H9 (cell line): ENCODE data around the gene GET3. TPM values are rescaled to one million over a fixed set of nuclear protein-coding genes. Genes with fewer than 3 reads are reported as not detected.
A peak's percentile ranks its signal among the peaks of the same experiment; 100 is the strongest.

Experiments
- DNase-seq: peaks from one replicate; pipeline ENCODE4 v3.0.0-alpha.2; 2017
- H2AFZ ChIP-seq: one replicate; pipeline ENCODE4 v1.6.1; 2013; ENCODE audit warnings: mild to moderate bottlenecking, low read length, control low read depth, moderate library complexity
- H2AK5ac ChIP-seq: 2 replicates; pipeline ENCODE4 v1.6.1; 2013; ENCODE audit warnings: low read length, control low read depth, mixed read lengths; ENCODE audit not compliant: insufficient read length
- H2BK120ac ChIP-seq: one replicate; pipeline ENCODE4 v1.6.1; 2013; ENCODE audit warnings: low read depth, mild to moderate bottlenecking, low read length, control low read depth, inconsistent platforms; ENCODE audit not compliant: poor library complexity, severe bottlenecking
- H2BK12ac ChIP-seq: 2 replicates; pipeline ENCODE4 v1.6.1; 2013; ENCODE audit warnings: low read length, control low read depth, mixed read lengths, low read depth; ENCODE audit not compliant: insufficient read length
- H2BK15ac ChIP-seq: 2 replicates; pipeline ENCODE4 v1.6.1; 2013; ENCODE audit warnings: low read depth, low read length, control low read depth
- H2BK20ac ChIP-seq: one replicate; pipeline ENCODE4 v1.6.1; 2013; ENCODE audit warnings: low read depth, mild to moderate bottlenecking, low read length, control low read depth, inconsistent platforms; ENCODE audit not compliant: poor library complexity, severe bottlenecking
- H2BK5ac ChIP-seq: 2 replicates; pipeline ENCODE4 v1.6.1; 2013; ENCODE audit warnings: low read length, control low read depth, mixed read lengths; ENCODE audit not compliant: insufficient read length
- H3K14ac ChIP-seq: 2 replicates; pipeline ENCODE4 v1.6.1; 2013; ENCODE audit warnings: low read length, control low read depth; ENCODE audit not compliant: insufficient read depth
- H3K18ac ChIP-seq: 2 replicates; pipeline ENCODE4 v1.6.1; 2013; ENCODE audit warnings: low read depth, mild to moderate bottlenecking, mixed read lengths, low read length, control low read depth; ENCODE audit not compliant: insufficient read length
- H3K23ac ChIP-seq: 2 replicates; pipeline ENCODE4 v1.6.1; 2013; ENCODE audit warnings: low read length, control low read depth, mixed read lengths, low read depth; ENCODE audit not compliant: insufficient read length
- H3K23me2 ChIP-seq: 2 replicates; pipeline ENCODE4 v1.6.1; 2013; ENCODE audit warnings: low read depth, mild to moderate bottlenecking, mixed read lengths, low read length, control low read depth; ENCODE audit not compliant: insufficient read length, poor library complexity, severe bottlenecking
- H3K27ac ChIP-seq: 2 replicates; pipeline ENCODE4 v1.5.1; 2013; ENCODE audit warnings: low read length, control low read depth, mixed read lengths, low read depth; ENCODE audit not compliant: insufficient read length
- H3K27me3 ChIP-seq: 2 replicates; pipeline ENCODE4 v1.6.1; 2013; ENCODE audit warnings: low read length, control low read depth, inconsistent platforms; ENCODE audit not compliant: insufficient read depth
- H3K4ac ChIP-seq: 2 replicates; pipeline ENCODE4 v1.6.1; 2013; ENCODE audit warnings: low read depth, mild to moderate bottlenecking, control low read depth, inconsistent platforms, low read length, moderate library complexity
- H3K4me1 ChIP-seq: 2 replicates; pipeline ENCODE4 v1.6.1; 2013; ENCODE audit warnings: low read length, control low read depth, inconsistent platforms; ENCODE audit not compliant: insufficient read depth
- H3K4me2 ChIP-seq: 2 replicates; pipeline ENCODE4 v1.6.1; 2013; ENCODE audit warnings: low read length, control low read depth, mixed read lengths; ENCODE audit not compliant: insufficient read length, insufficient read depth
- H3K56ac ChIP-seq: 2 replicates; pipeline ENCODE4 v1.6.1; 2013; ENCODE audit warnings: low read depth, mild to moderate bottlenecking, mixed read lengths, low read length, control low read depth; ENCODE audit not compliant: insufficient read length
- H3K79me1 ChIP-seq: 2 replicates; pipeline ENCODE4 v1.6.1; 2013; ENCODE audit warnings: low read depth, mild to moderate bottlenecking, moderate library complexity, low read length, control low read depth, inconsistent platforms; ENCODE audit not compliant: insufficient read depth, poor library complexity, severe bottlenecking
- H3K79me2 ChIP-seq: 2 replicates; pipeline ENCODE4 v1.6.1; 2013; ENCODE audit warnings: low read length, control low read depth, inconsistent platforms; ENCODE audit not compliant: insufficient read depth
- H3K9ac ChIP-seq: 2 replicates; pipeline ENCODE4 v1.6.1; 2013; ENCODE audit warnings: low read length, control low read depth, mixed read lengths; ENCODE audit not compliant: insufficient read length; ENCODE audit errors: extremely low read depth
- H3K9me3 ChIP-seq: one replicate; pipeline ENCODE4 v1.6.1; 2013; ENCODE audit warnings: low read depth, low read length, inconsistent platforms; ENCODE audit not compliant: control insufficient read depth
- H3T11ph ChIP-seq: one replicate; pipeline ENCODE4 v1.6.1; 2013; ENCODE audit warnings: mild to moderate bottlenecking, low read length, control low read depth, inconsistent platforms
- H4K20me1 ChIP-seq: one replicate; pipeline ENCODE4 v1.6.1; 2013; ENCODE audit not compliant: control insufficient read depth, insufficient read length, insufficient read depth
- H4K5ac ChIP-seq: 2 replicates; pipeline ENCODE4 v1.6.1; 2013; ENCODE audit warnings: low read depth, mild to moderate bottlenecking, mixed read lengths, low read length, control low read depth; ENCODE audit not compliant: insufficient read length
- H4K8ac ChIP-seq: replicated peaks from 2 replicates; pipeline ENCODE4 v1.6.1; 2013; ENCODE audit warnings: low read length, control low read depth, mixed read lengths, low read depth; ENCODE audit not compliant: insufficient read length
- H4K91ac ChIP-seq: 2 replicates; pipeline ENCODE4 v1.6.1; 2013; ENCODE audit warnings: low read depth, mild to moderate bottlenecking, moderate library complexity, mixed read lengths, low read length, control low read depth; ENCODE audit not compliant: insufficient read length
- H3K27ac Mint-ChIP-seq, 3 experiments: 2 replicates in 2 of 3; 3 replicates in 1 of 3; pipeline ENCODE4 v1.8.0; 2020 to 2021; ENCODE audit warnings: mixed read lengths in 3 of 3, mild to moderate bottlenecking in 1 of 3, moderate library complexity in 1 of 3
- H3K27me3 Mint-ChIP-seq: 2 replicates; pipeline ENCODE4 v1.8.0; 2021; ENCODE audit warnings: low read depth, mild to moderate bottlenecking, moderate library complexity, mixed read lengths
- H3K36me3 Mint-ChIP-seq, 3 experiments: 2 replicates in 2 of 3; 3 replicates in 1 of 3; pipeline ENCODE4 v1.8.0; 2020 to 2021; ENCODE audit warnings: low read depth in 3 of 3, mixed read lengths in 3 of 3; ENCODE audit not compliant: insufficient read depth in 1 of 3
- H3K4me1 Mint-ChIP-seq, 2 experiments: 2 replicates each; pipeline ENCODE4 v1.8.0; 2020; ENCODE audit warnings: mixed read lengths in 2 of 2
- H3K4me3 Mint-ChIP-seq, 2 experiments: 2 replicates in 1 of 2; 3 replicates in 1 of 2; pipeline ENCODE4 v1.8.0; 2020 to 2021; ENCODE audit warnings: mild to moderate bottlenecking in 2 of 2, mixed read lengths in 2 of 2, moderate library complexity in 1 of 2
- H3K9me3 Mint-ChIP-seq, 2 experiments: 2 replicates in 1 of 2; 3 replicates in 1 of 2; pipeline ENCODE4 v1.8.0; 2020; ENCODE audit warnings: mild to moderate bottlenecking in 2 of 2, mixed read lengths in 2 of 2, moderate library complexity in 1 of 2
- CTCF ChIP-seq: fragments of 200-600 bp; sonication (generic); conservative IDR thresholded peaks from 3 replicates; pipeline ENCODE4 v1.8.0; 2021; ENCODE audit warnings: antibody characterized with exemption, mild to moderate bottlenecking
- WGBS: extraction: QIAGEN DNeasy Blood & Tissue Kit; methylation state at CpG from one replicate; pipeline ENCODE4 v1.1.7; 2013; ENCODE audit warnings: missing lambda C conversion rate, low lambda C conversion rate, mixed read lengths; ENCODE audit not compliant: insufficient read length; ENCODE audit errors: extremely low coverage; 5-methylcytosine and 5-hydroxymethylcytosine counted together
- total RNA-seq: library from RNA; stranded (reverse); gene quantifications from 2 replicates; pipeline ENCODE4 v1.2.1, GENCODE V29; 2021

The GET3 gene
- total RNA-seq, 1 experiment from 2014 or later, result 81.6 TPM

- Histone ChIP-seq H2BK5ac (no peak overlapping the region), H4K8ac (no peak overlapping the region), H3K18ac (no peak overlapping the region), H3K27ac (no peak overlapping the region), H4K20me1 (peaks cover 3% of the 10 kb centered on the region), H2BK120ac (no peak overlapping the region), H3K23ac (no peak overlapping the region), H3K9me3 (no peaks in the 10 kb centered on the region), H3K14ac (no peak overlapping the region), H3K4ac (no peak overlapping the region), H3K4me1 (0 out of 2 replicates have a peak, but pooled peaks cover 2% of the 10 kb centered on the region), H2AFZ (no peak overlapping the region), H3K23me2 (peaks cover 4% of the 10 kb centered on the region), H4K5ac (no peak overlapping the region), H2BK12ac (no peak overlapping the region), H3K56ac (no peak overlapping the region), H3K27me3 (no peaks in the 10 kb centered on the region), H3T11ph (no peak overlapping the region), H4K91ac (no peak overlapping the region), H3K79me2 (no peaks in the 10 kb centered on the region), H3K9ac (no peak overlapping the region), H3K4me2 (no peak overlapping the region), H2BK15ac (no peak overlapping the region), H3K79me1 (no peaks in the 10 kb centered on the region), H2BK20ac (no peak overlapping the region), H2AK5ac (no peak overlapping the region)
- H3K9me3 Mint-ChIP-seq, result no peaks in the 10 kb centered on the region
- no peak for DNase-seq
- H3K27me3 Mint-ChIP-seq, result no peaks in the 10 kb centered on the region; the same call in 1 of the 2 replicates
- no peak for TF ChIP-seq CTCF
- H3K4me3 Mint-ChIP-seq, result peak overlapping the region; percentile 82 to 89; a peak in 1 of 5 replicates
- H3K36me3 Mint-ChIP-seq, result peaks cover 2 to 20% (median 11%) of the 10 kb centered on the region in 3 experiments; a peak in 6 of 7 replicates
- 0 out of 4 replicates have a peak, but pooled peaks cover 0 to 2% of the 10 kb centered on the region in 2 experiments for H3K4me1 Mint-ChIP-seq
- no peak overlapping the region for H3K27ac Mint-ChIP-seq
- WGBS, result no CpG with 5 or more reads among the region's 2 CpGs
These were observed 42.2 kb upstream of the GET3 start for GRCh38 chr19:12695096-12695495.
